MM.1S (cell line): ENCODE measurements around the gene ANKRD45.
"Not testable (repeated sequence)": the region's sequence is repeated elsewhere in the genome, so short reads cannot be mapped to it uniquely, and the experiment has no call there.

Source experiments
- DNase-seq: peaks from one replicate; pipeline ENCODE4 v3.0.0-alpha.2; 2015
- H2AFZ ChIP-seq: fragments of 300-600 bp; sonication (generic); 2 replicates; pipeline ENCODE4 v1.6.0; 2016; ENCODE audit warnings: antibody characterized with exemption, low read length
- H3F3A ChIP-seq: fragments of 300-600 bp; sonication (generic); 2 replicates; pipeline ENCODE4 v1.6.1; 2016; ENCODE audit warnings: mild to moderate bottlenecking, antibody characterized with exemption, low read length, moderate library complexity, mixed read lengths; ENCODE audit not compliant: insufficient read depth
- H3K27ac ChIP-seq: fragments of 300-600 bp; sonication (generic); 2 replicates; pipeline ENCODE4 v1.5.1; 2016; ENCODE audit warnings: mild to moderate bottlenecking, low read length
- H3K27me3 ChIP-seq: fragments of 300-600 bp; sonication (generic); replicated peaks from 2 replicates; pipeline ENCODE4 v1.6.0; 2016; ENCODE audit warnings: low read length; ENCODE audit not compliant: insufficient read depth
- H3K36me3 ChIP-seq: fragments of 300-600 bp; sonication (generic); replicated peaks from 2 replicates; pipeline ENCODE4 v1.6.1; 2016; ENCODE audit warnings: mild to moderate bottlenecking, low read length, mixed read lengths; ENCODE audit not compliant: insufficient read depth
- H3K4me1 ChIP-seq: fragments of 300-600 bp; sonication (generic); 2 replicates; pipeline ENCODE4 v1.6.1; 2016; ENCODE audit warnings: low read length, mixed read lengths
- H3K4me2 ChIP-seq: fragments of 300-600 bp; sonication (generic); 2 replicates; pipeline ENCODE4 v1.6.0; 2016; ENCODE audit warnings: low read depth, low read length
- H3K4me3 ChIP-seq: fragments of 300-600 bp; sonication (generic); 2 replicates; pipeline ENCODE4 v1.5.1; 2016; ENCODE audit warnings: low read length, mixed read lengths
- H3K79me2 ChIP-seq: fragments of 300-600 bp; sonication (generic); 2 replicates; pipeline ENCODE4 v1.6.1; 2016; ENCODE audit warnings: mixed run types, low read length, mixed read lengths
- H3K9ac ChIP-seq: fragments of 300-600 bp; sonication (generic); 2 replicates; pipeline ENCODE4 v1.6.1; 2016; ENCODE audit warnings: low read length, mixed read lengths
- H3K9me2 ChIP-seq: fragments of 300-600 bp; sonication (generic); replicated peaks from 2 replicates; pipeline ENCODE4 v1.6.1; 2016; ENCODE audit warnings: mild to moderate bottlenecking, low read length, mixed read lengths; ENCODE audit not compliant: insufficient read depth
- H3K9me3 ChIP-seq: fragments of 300-600 bp; sonication (generic); replicated peaks from 2 replicates; pipeline ENCODE4 v1.6.1; 2016; ENCODE audit warnings: mild to moderate bottlenecking, low read length, mixed read lengths; ENCODE audit not compliant: insufficient read depth
- H4K20me1 ChIP-seq: fragments of 300-600 bp; sonication (generic); 2 replicates; pipeline ENCODE4 v1.6.1; 2016; ENCODE audit warnings: mild to moderate bottlenecking, low read length, moderate library complexity, mixed read lengths; ENCODE audit not compliant: insufficient read depth
- CTCF ChIP-seq: fragments of 300-600 bp; sonication (generic); IDR thresholded peaks from 2 replicates; pipeline ENCODE4 v1.5.1; 2016; ENCODE audit warnings: antibody characterized with exemption, low read length, mixed read lengths
- EZH2 ChIP-seq: fragments of 300-600 bp; sonication (generic); optimal IDR thresholded peaks from 2 replicates; pipeline ENCODE3; 2017; ENCODE audit warnings: low read depth, mild to moderate bottlenecking, antibody characterized with exemption, low read length, mixed read lengths
- EZH2phosphoT487 ChIP-seq: fragments of 300-600 bp; sonication (generic); IDR thresholded peaks from 2 replicates; pipeline ENCODE4 v1.6.1; 2018; ENCODE audit warnings: antibody characterized with exemption, low read length

Gene ANKRD45

DNA sequence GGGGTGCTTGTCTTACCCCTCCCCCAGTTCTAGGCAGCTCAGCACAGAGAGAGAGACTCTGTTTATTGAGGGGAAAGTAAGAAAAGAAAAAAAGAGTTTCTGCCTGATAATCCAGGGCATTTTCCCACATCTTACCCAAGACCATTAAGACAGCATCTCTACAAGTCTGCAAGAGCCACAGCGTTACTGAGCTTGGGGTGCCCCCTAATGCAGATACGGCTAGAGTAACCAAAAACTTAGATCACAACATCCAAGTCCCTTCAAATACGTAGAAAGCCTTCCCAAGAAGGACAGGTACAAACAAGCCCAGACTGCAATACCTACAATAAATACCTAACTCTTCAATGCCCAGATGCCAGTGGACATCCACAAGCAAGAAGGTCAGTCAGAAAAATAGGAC lies 40.8 kb downstream of the ANKRD45 start:
- Histone ChIP-seq H4K20me1 (no peaks in the 10 kb centered on the region), H3K27me3 (no peaks in the 10 kb centered on the region), H2AFZ (no peak overlapping the region), H3K9ac (no peak overlapping the region), H3K4me2 (no peak overlapping the region), H3K36me3 (no peaks in the 10 kb centered on the region), H3K27ac (no peak overlapping the region), H3K4me1 (no peaks in the 10 kb centered on the region), H3K79me2 (no peaks in the 10 kb centered on the region), H3K4me3 (no peak overlapping the region), H3K9me2 (no peaks in the 10 kb centered on the region), H3F3A (no peaks in the 10 kb centered on the region), H3K9me3 (no peaks in the 10 kb centered on the region)
- no peak for DNase-seq
- TF ChIP-seq CTCF = no peak
- no peak for TF ChIP-seq EZH2
- no peak for TF ChIP-seq EZH2phosphoT487

GRCh38 chr1:173627269-173627668 lies 42.4 kb downstream of the ANKRD45 start:
- no peak for DNase-seq
- no peaks in the 10 kb centered on the region for H3K9me2 ChIP-seq

GRCh38 chr1:173616859-173617258 lies 52.8 kb downstream of the ANKRD45 start:
- H4K20me1 ChIP-seq = no peaks in the 10 kb centered on the region
- no peaks in the 10 kb centered on the region for H3K9me3 ChIP-seq
- no peaks in the 10 kb centered on the region for H3K4me1 ChIP-seq
- no peaks in the 10 kb centered on the region for H3F3A ChIP-seq
- DNase-seq = no peak
- H3K9me2 ChIP-seq = no peaks in the 10 kb centered on the region
- no peak overlapping the region for H3K9ac ChIP-seq
- no peaks in the 10 kb centered on the region for H3K27me3 ChIP-seq
- H3K4me2 ChIP-seq = no peak overlapping the region
- no peak overlapping the region for H2AFZ ChIP-seq
- H3K36me3 ChIP-seq = no peaks in the 10 kb centered on the region
- H3K79me2 ChIP-seq = no peaks in the 10 kb centered on the region
- TF ChIP-seq EZH2 (no peak), CTCF (no peak)
- H3K4me3 ChIP-seq = no peak overlapping the region
- no peak overlapping the region for H3K27ac ChIP-seq

More at GRCh38 chr1:173627269-173627668, 42.4 kb downstream of the ANKRD45 start:
- no peak overlapping the region for H3K4me2 ChIP-seq
- no peak overlapping the region for H2AFZ ChIP-seq
- no peak overlapping the region for H3K9ac ChIP-seq
- H3K27me3 ChIP-seq = no peaks in the 10 kb centered on the region
- no peaks in the 10 kb centered on the region for H3F3A ChIP-seq
- TF ChIP-seq EZH2 (no peak), CTCF (no peak), EZH2phosphoT487 (no peak)
- H3K36me3 ChIP-seq = no peaks in the 10 kb centered on the region
- H3K27ac ChIP-seq = no peak overlapping the region
- no peaks in the 10 kb centered on the region for H3K4me1 ChIP-seq
- no peaks in the 10 kb centered on the region for H3K9me3 ChIP-seq
- no peaks in the 10 kb centered on the region for H3K79me2 ChIP-seq
- H4K20me1 ChIP-seq = no peaks in the 10 kb centered on the region
- no peak overlapping the region for H3K4me3 ChIP-seq

DNA sequence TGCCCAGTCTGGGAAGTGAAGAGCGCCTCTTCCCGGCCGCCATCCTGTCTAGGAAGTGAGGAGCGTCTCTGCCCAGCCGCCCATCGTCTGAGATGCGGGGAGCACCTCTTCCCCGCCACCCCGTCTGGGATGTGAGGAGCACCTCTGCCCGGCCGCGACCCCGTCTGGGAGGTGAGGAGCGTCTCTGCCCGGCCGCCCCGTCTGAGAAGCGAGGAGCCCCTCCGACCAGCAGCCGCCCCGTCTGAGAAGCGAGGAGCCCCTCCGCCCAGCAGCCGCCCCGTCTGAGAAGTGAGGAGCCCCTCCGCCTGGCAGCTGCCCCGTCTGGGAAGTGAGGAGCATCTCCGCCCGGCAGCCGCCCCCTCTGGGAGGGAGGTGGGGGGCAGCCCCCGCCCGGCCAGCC lies 56.6 kb downstream of the ANKRD45 start:
- not testable (repeated sequence) for H3K27me3 ChIP-seq, H3K27ac ChIP-seq, H2AFZ ChIP-seq, H3K36me3 ChIP-seq, H3K4me1 ChIP-seq, H3F3A ChIP-seq, H3K9ac ChIP-seq, H3K9me2 ChIP-seq, H3K4me2 ChIP-seq, H4K20me1 ChIP-seq, H3K4me3 ChIP-seq, H3K9me3 ChIP-seq, DNase-seq, H3K79me2 ChIP-seq
